GM21390 (cell line): ENCODE data around the gene TENT5C.
"Not testable (repeated sequence)": the region's sequence is repeated elsewhere in the genome, so short reads cannot be mapped to it uniquely, and the experiment has no call there.

ENCODE experiments used
- ATAC-seq: cut with Tn5 transposase; IDR thresholded peaks from one replicate; pipeline ENCODE4 v1.9.1; 2021; ENCODE audit not compliant: unreplicated experiment

The TENT5C gene

GRCh38 chr1:117605774-117606648 lies at the start of gene TENT5C:
Gene TENT5C (plus strand): TSS chr1:117606048. CDS start chr1:117622869, 16,821 bp downstream.
- ATAC-seq, result peak; percentile 85

GRCh38 chr1:117556341-117556740 lies 49.5 kb upstream of the TENT5C start:
- ATAC-seq, result no peak

- no peak for ATAC-seq
Measured at GRCh38 chr1:117556976-117557375, 48.9 kb upstream of the TENT5C start.

- not testable (repeated sequence) for ATAC-seq
Measured at GRCh38 chr1:117558451-117558850, 47.4 kb upstream of the TENT5C start.

- no peak for ATAC-seq
Measured at GRCh38 chr1:117559139-117559538, 46.7 kb upstream of the TENT5C start.

- ATAC-seq, result no peak
Measured at GRCh38 chr1:117559985-117560384, 45.9 kb upstream of the TENT5C start.

GRCh38 chr1:117561071-117561470 lies 44.8 kb upstream of the TENT5C start:
- no peak for ATAC-seq

GRCh38 chr1:117561551-117561950 lies 44.3 kb upstream of the TENT5C start:
- no peak for ATAC-seq

- no peak for ATAC-seq
Measured at GRCh38 chr1:117562581-117563491, 43.0 kb upstream of the TENT5C start.

GRCh38 chr1:117563492-117563875 lies 42.4 kb upstream of the TENT5C start:
- no peak for ATAC-seq

- ATAC-seq, result no peak
Measured at GRCh38 chr1:117564227-117565075, 41.4 kb upstream of the TENT5C start.

GRCh38 chr1:117565076-117565556 lies 40.7 kb upstream of the TENT5C start:
- no peak for ATAC-seq

GRCh38 chr1:117565745-117566455 lies 39.9 kb upstream of the TENT5C start:
- no peak for ATAC-seq

- no peak for ATAC-seq
Measured at GRCh38 chr1:117566556-117566955, 39.3 kb upstream of the TENT5C start.

- ATAC-seq, result no peak
Measured at GRCh38 chr1:117567435-117567834, 38.4 kb upstream of the TENT5C start.

- ATAC-seq, result no peak
Measured at GRCh38 chr1:117567976-117568375, 37.9 kb upstream of the TENT5C start.

- ATAC-seq, result no peak
Measured at GRCh38 chr1:117568999-117569398, 36.8 kb upstream of the TENT5C start.

GRCh38 chr1:117569856-117570255 lies 36.0 kb upstream of the TENT5C start:
- no peak for ATAC-seq

GRCh38 chr1:117570988-117571409 lies 34.8 kb upstream of the TENT5C start:
- ATAC-seq, result no peak

GRCh38 chr1:117571496-117571895 lies 34.4 kb upstream of the TENT5C start:
- no peak for ATAC-seq
